Posterior vena cava (tissue), 2 donors: ENCODE data around the gene TBC1D14. TPM values are rescaled to one million over a fixed set of nuclear protein-coding genes. Genes with fewer than 3 reads are reported as not detected.

Experiments
- DNase-seq: peaks from one replicate; pipeline ENCODE4 v3.0.0-alpha.2; 2020; ENCODE audit warnings: low spot score
- intact Hi-C, 2 donors: fragments of 100-400 bp; cut with DNase I; formaldehyde crosslinking; loops; one replicate each; pipeline versions ENCODE4 v1.14.1 to v1.14.2; 2022 to 2023
- total RNA-seq, 2 donors: library from RNA; stranded (reverse); fragmentation: NEBNext Ultra II Directional; extraction: Animal tissue kit (Norgen Biotek cat#: 25700); gene quantifications; one replicate each; pipeline ENCODE4 v1.2.1, GENCODE V29; 2021
- donor health status: DM: yes; HTN: yes; CAD: no.
- donor health status: DM: yes; HTN: yes; CAD: no.

Gene TBC1D14
- total RNA-seq, 2 donors from 2014 or later = 30.5 to 42.6 TPM

DNA sequence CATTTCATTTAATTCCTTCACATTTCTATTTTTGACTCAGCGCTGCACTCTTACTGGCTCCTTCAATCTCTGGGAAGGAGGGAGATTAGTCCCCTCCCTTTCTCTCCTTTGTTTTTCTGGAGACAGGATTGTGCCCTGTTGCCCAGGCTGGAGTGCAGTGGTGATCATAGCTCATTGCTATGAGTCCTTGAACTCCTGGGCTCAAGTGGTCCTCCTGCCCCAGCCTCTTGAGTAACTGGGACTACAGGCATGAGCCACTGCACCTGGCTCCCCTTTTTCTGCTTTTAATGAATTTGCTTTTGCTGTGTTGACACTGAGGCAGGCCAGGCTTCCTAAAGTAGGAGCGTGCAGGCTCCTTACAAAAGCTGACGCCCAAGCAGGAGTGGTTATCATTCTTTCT lies 10.5 kb downstream of the TBC1D14 start:
- no peak for DNase-seq
- intact Hi-C loops = no loop called here

DNA sequence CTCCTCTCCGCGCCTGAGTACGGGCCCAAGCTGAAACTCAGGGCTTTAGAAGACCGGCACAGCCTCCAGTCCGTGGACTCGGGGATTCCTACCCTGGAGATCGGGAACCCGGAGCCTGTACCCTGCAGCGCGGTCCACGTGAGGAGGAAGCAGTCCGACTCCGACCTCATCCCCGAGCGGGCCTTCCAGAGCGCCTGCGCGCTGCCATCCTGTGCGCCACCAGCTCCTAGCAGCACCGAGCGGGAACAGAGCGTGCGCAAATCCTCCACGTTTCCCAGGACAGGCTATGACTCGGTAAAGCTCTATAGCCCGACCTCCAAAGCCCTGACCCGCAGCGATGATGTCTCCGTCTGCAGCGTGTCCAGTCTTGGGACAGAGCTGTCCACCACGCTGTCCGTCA lies 13.9 kb downstream of the TBC1D14 start:
- intact Hi-C loops = no loop called here
- no peak for DNase-seq

DNA sequence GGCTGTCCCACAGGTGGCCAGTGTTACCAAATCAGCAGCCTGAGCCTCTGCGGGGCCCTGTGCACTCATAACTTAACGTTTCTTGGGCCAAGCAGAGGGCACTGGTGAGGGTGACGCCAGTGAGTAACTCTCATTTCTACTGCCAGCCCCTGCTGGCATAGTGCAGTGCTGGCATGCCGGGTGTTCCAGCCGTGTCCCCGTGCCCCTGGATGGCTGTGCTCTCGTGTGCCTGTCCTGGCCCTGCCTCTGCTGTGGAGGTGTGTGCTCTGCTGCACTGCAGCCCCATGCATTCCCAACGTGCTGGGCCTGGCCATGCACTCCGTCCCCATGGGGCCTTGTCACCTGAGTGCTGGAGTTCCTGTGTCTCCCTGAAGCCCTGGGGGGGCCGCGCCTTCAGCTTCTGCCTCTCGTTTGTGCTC lies 14.7 kb downstream of the TBC1D14 start:
- DNase-seq = no peak
- intact Hi-C loops = no loop called here

DNA sequence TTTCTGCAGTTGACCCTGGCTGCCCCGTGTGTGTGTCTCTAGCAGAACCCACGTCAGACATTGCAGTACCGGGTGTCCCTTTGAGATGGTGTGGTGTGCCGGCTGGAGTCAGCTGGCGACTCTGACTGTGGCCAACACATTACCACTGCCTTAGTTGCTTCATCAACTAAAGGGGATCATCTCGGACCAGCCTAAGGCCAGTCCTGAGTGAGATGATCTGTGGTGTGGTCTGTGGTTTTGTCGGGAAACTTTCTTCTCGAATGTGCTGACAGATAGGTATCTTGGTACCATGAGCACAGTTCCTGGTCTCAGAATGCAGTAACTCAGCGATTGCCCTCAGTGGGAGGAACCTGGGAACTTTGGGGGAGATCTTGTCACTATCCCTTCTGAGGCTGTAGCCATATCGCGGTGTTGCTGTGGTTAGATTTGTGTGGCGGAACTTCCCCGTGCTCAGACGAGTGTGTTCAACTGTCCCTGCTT lies 15.8 kb downstream of the TBC1D14 start:
- DNase-seq = peak; percentile 88
- intact Hi-C loops = no loop called here

GRCh38 chr4:6926081-6926480 lies 16.5 kb downstream of the TBC1D14 start:
- intact Hi-C loops = no loop called here

GRCh38 chr4:6926681-6927478 lies 17.3 kb downstream of the TBC1D14 start:
- peak; percentile 89 for DNase-seq
- intact Hi-C loops = no loop called here

More at GRCh38 chr4:6926081-6926480, 16.5 kb downstream of the TBC1D14 start:
- DNase-seq = no peak

DNA sequence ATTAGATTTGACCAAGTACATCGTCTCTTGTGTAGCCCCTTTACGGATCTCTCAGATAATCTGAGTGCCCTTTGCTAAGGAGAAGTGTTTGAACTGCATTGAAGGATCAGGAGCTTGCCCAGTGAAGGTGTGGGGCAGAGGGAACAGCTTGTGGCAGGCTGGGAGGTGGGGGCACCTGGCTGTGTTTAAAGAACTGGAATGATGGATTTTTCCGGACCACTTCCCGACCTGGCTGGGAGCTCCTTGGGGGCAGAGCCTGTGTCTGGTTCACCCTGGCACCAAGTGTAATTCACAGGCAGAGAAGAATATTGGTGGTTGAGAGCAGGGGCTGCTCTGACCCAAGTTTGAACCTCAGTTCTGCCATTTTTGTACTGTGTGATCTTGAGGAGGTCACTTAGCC lies 18.5 kb downstream of the TBC1D14 start:
- intact Hi-C loops = loop anchor here in 1 of 2 donors (2.0 kb wide), 1 partner anchor 73 kb away; no protein-coding TSS in a partner anchor
- no peak for DNase-seq

GRCh38 chr4:6929339-6929811 lies 19.7 kb downstream of the TBC1D14 start:
- no peak for DNase-seq
- intact Hi-C loops = loop anchor here in 1 of 2 donors (2.0 kb wide), 1 partner anchor 75 kb away; no protein-coding TSS in a partner anchor

GRCh38 chr4:6929812-6930464 lies 20.3 kb downstream of the TBC1D14 start:
- intact Hi-C loops = loop anchor here in 1 of 2 donors (2.0 kb wide), 1 partner anchor 75 kb away; no protein-coding TSS in a partner anchor
- no peak for DNase-seq

- DNase-seq = no peak
- intact Hi-C loops = no loop called here
These were observed 22.8 kb downstream of the TBC1D14 start for GRCh38 chr4:6932475-6932874.

DNA sequence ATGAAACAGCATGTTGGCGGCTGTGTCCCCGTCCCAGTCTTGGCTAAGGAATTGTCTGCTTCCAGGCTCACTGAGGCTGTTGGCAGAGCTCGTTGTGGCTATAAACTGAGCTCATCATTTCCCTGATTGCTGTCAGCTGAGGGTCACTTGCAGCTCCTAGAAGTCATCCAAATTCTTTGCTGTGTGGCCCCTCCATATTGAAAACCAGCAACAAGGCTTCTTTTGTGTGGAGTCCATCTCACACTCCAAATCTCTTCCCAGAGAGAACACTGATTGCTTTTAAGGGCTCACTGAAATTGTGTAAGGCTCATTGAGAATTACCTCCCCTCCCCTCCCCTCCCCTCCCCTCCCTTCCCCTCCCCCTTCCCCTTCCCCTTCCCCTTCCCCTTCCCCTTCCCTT lies 23.3 kb downstream of the TBC1D14 start:
- no peak for DNase-seq
- intact Hi-C loops = no loop called here

DNA sequence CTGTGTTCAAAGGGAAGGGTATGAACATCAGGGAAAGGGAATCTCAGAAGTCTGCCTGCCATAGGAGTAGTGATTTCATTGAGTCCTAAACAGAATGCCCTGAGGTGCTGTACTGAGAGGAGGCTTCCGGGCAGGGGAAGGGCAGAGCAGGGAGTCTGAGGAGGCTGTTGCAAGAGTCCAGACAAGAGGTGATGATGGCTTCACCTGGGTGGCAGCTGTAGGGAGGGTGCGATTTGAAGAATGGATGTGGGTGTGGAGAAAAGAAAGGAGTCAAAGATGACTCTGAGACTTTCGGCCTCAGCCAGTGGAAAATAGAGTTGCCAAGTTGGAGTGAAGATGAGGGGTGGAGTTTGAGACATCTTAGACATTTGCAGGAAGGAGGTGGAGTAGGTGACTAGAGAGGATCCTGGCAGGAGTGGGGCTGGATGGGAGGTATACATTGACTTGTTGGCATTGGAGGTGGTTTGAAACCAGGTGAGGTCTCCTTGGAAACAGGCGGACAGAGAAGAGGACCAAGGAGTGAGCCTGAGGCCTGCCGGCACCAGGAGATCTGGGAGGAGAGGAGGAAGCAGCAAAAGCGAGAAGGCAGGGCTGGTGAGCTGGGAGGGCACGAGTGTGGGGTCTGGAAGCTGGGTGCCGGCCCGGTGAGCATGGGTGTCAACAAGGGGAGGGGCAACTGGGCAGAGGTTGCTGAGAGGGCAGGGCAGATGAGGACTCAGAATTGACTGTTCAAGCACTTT lies 24.2 kb downstream of the TBC1D14 start:
- DNase-seq = no peak
- intact Hi-C loops = no loop called here

- intact Hi-C loops = no loop called here
- no peak for DNase-seq
These were observed 26.3 kb downstream of the TBC1D14 start for GRCh38 chr4:6935965-6936364.

- DNase-seq = no peak
- intact Hi-C loops = no loop called here
These were observed 27.6 kb downstream of the TBC1D14 start for GRCh38 chr4:6937201-6937600.

DNA sequence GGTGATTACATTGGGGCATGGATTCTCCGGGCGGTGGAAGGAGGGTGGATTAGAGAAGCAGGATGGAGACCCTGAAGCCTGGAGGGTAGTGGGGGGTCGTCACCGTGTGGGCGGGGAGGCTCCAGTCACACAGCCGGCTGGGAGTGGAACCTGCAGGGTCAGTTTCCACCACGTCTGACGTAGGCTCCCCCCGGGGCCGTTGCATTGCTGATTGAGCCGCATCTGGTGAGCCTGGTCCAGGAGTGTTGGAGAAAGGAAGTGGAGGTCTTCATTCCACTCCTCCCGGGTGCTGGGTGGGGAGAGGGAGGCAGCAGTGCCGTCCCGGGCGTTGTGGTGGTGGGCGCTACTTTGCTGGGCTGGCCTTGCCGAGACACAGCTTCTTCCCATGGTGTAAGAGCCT lies 28.1 kb downstream of the TBC1D14 start:
- intact Hi-C loops = no loop called here
- DNase-seq = no peak

- intact Hi-C loops = no loop called here
- peak; percentile 91 for DNase-seq
These were observed 28.6 kb downstream of the TBC1D14 start for GRCh38 chr4:6938237-6938636.

DNA sequence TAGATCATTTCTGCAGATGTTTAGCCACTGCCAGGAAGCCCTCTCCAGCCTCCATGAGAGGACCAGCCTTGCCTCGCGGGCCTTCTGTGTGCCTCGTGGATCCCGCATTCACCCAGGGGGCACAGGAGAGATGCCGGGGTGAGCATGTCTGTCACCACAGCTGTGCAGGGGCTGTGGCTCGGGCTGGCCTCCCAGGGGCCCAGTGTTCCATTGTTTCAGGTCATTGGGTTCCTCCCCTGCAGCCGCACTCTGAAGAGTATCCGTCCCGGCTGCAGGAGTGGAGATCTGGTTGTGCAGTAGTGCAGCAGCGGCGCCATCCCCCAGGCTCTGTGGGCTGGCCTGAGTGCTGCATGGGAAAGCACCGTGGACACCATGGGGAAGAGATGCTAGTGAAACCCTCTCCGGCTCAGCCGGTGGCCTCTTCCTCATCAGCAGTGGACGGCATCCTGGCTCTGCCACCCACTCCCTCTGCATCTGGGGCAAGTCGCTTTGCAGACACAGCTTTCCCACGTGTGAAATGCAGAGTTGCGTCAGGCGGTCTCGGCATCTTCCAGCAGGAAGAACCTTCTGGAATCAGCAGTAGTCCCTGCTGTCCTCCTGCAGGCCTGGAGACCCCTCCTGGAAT lies 29.1 kb downstream of the TBC1D14 start:
- intact Hi-C loops = no loop called here
- DNase-seq = peak; percentile 87

DNA sequence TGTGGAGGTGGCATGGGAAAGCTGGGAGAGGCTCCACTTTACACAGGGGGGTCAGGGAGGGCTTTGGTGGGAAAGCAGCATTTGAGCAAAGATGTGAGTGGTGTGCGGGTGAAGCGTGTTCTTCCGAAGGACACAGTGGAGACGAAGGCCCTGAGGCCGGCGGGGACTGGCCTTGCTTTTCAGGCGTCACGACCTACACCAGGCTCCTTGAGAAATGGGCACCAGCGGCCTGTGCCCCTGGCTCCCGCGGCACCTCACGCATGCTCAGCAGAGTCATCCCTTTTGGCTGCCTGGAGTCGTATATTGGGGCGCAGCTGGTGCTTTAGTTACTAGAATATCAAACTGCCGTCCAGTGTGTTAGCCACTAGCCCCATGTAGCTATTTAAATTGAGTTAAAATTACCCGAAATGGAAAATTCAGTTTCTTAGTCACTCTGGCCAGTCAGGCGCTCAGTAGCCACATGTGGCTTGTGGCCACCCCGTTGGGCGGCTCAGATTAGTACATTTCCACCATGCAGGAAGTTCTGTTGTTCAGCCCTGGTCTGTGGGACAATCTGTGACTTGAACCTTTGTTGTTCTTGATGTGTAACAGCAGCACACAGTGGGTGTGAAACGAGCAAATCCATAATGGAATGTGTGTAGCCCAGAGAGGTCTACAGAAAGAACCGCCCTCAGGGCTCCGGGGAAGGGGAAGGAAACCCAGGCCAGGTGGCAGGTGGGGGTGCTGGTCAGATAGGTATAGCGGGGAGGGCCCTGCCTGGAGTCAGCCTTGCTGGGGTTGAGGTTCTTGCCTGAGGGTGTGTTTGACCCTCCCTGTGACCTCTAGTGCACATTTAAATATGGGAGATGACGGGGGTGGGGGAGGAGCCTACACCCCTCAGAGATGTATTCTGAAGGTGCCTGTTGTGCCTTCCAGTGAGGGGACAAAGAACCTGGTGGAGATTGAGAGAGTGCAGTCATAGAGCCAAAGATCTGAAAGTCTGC lies 30.4 kb downstream of the TBC1D14 start:
- intact Hi-C loops = no loop called here
- DNase-seq = no peak
